ENCODE data around the gene EZR.
A peak's percentile ranks its signal among the peaks of the same experiment; 100 is the strongest.

Gene EZR

GRCh38 chr6:158819977-158820622 lies 932 bp upstream of the EZR start:
- ChIA-PET CTCF (interaction anchor here (0.6 to 1.4 kb wide), 7 partner anchors 11 to 154 kb away, joined by 3 to 5 read pairs (median 4); no protein-coding TSS in a partner anchor), POLR2A (interaction anchor here (0.6 to 2.0 kb wide), 4 partner anchors 11 to 114 kb away, joined by 3 to 31 read pairs (median 4); no protein-coding TSS in a partner anchor)
- Histone ChIP-seq H3K27ac (ENCODE audit: extremely low read depth, low read depth, low read length) (no peak overlapping the region), H3K36me3 (ENCODE audit: control insufficient read depth in 2 of 2, insufficient read depth in 1 of 2, low read length in 2 of 2) (peaks cover 0 to 18% of the 10 kb centered on the region in 2 experiments; a peak in 2 of 3 replicates), H3K9me3 (ENCODE audit: control insufficient read depth, insufficient read depth, low read depth, low read length) (no peaks in the 10 kb centered on the region), H3K4me3 (ENCODE audit: low read depth, low read length) (no peak overlapping the region), H3K4me1 (ENCODE audit: control insufficient read depth, insufficient read depth, low read length) (peaks cover 9% of the 10 kb centered on the region)
- no peak for TF ChIP-seq ZNF639 (tag by site-specific recombination; IDR thresholded peaks at IDR 0.05)
- TF ChIP-seq ZNF335 (tag by site-specific recombination; conservative IDR thresholded peaks at IDR 0.05), result 0 out of 2 replicates have a peak, but pooled peaks have one; percentile 6
- TF ChIP-seq SETDB1 (IDR thresholded peaks at IDR 0.05; ENCODE audit: insufficient read length, low read length), result peak; percentile 4
- TF ChIP-seq ZNF664 (tag by site-specific recombination; IDR thresholded peaks at IDR 0.05), result peak; percentile 42; the same call in 1 of the 2 replicates
- no peak for TF ChIP-seq ZSCAN23 (tag by site-specific recombination; IDR thresholded peaks at IDR 0.05)
- no peak for TF ChIP-seq ZBTB8A (tag by site-specific recombination; IDR thresholded peaks at IDR 0.05)
- TF ChIP-seq ZBTB17 (tag by site-specific recombination; IDR thresholded peaks at IDR 0.05), result 0 out of 2 replicates have a peak, but pooled peaks have one; percentile 10
- TF ChIP-seq ZNF747 (tag by site-specific recombination; IDR thresholded peaks at IDR 0.05), result no peak

GRCh38 chr6:158818581-158819212 lies 471 bp downstream of the EZR start:
- ChIA-PET CTCF (interaction anchor here (1.4 kb wide), 1 partner anchor 14 kb away, joined by 5 read pairs; no protein-coding TSS in a partner anchor), POLR2A (interaction anchor here (0.7 to 2.0 kb wide), 14 partner anchors 9 to 612 kb away, joined by 3 to 31 read pairs (median 4); no protein-coding TSS in a partner anchor)
- Histone ChIP-seq H3K9me3 (ENCODE audit: control insufficient read depth, insufficient read depth, low read depth, low read length) (no peaks in the 10 kb centered on the region), H3K4me3 (ENCODE audit: low read depth, low read length) (peak overlapping the region; percentile 80), H3K36me3 (ENCODE audit: control insufficient read depth in 2 of 2, insufficient read depth in 1 of 2, low read length in 2 of 2) (peaks cover 3 to 32% of the 10 kb centered on the region in 2 experiments; a peak in 2 of 3 replicates), H3K4me1 (ENCODE audit: control insufficient read depth, insufficient read depth, low read length) (peaks cover 10% of the 10 kb centered on the region), H3K27ac (ENCODE audit: extremely low read depth, low read depth, low read length) (peak overlapping the region; percentile 84)
- TF ChIP-seq ZNF514 (tag by site-specific recombination; IDR thresholded peaks at IDR 0.05) (no peak), KLF8 (tag by site-specific recombination; IDR thresholded peaks at IDR 0.05) (peak; percentile 53; the same call in 1 of the 2 replicates), OVOL3 (tag by site-specific recombination; IDR thresholded peaks at IDR 0.05) (no peak), ZNF473 (tag by site-specific recombination; IDR thresholded peaks at IDR 0.05) (no peak), ZNF561 (tag by site-specific recombination; IDR thresholded peaks at IDR 0.05; ENCODE audit: borderline replicate concordance) (no peak), KLF1 (tag by site-specific recombination; IDR thresholded peaks at IDR 0.05) (no peak), ZNF48 (tag by site-specific recombination; IDR thresholded peaks at IDR 0.05) (no peak), SP2 (tag by site-specific recombination; IDR thresholded peaks at IDR 0.05) (peak; percentile 11; the same call in 1 of the 2 replicates), ZNF658 (tag by site-specific recombination; IDR thresholded peaks at IDR 0.05) (no peak), ZBTB6 (tag by site-specific recombination; IDR thresholded peaks at IDR 0.05) (no peak), FEZF1 (tag by site-specific recombination; IDR thresholded peaks at IDR 0.05) (no peak), ZNF791 (tag by site-specific recombination; IDR thresholded peaks at IDR 0.05) (no peak), GLIS2 (tag by site-specific recombination; IDR thresholded peaks at IDR 0.05) (peak; percentile 51), ZBTB11 (tag by site-specific recombination; conservative IDR thresholded peaks at IDR 0.05; ENCODE audit: low read depth) (0 out of 2 replicates have a peak, but pooled peaks have one; percentile 9), ZNF530 (tag by site-specific recombination; IDR thresholded peaks at IDR 0.05; ENCODE audit: low read depth) (no peak), ZNF398 (tag by site-specific recombination; IDR thresholded peaks at IDR 0.05) (peak; percentile 81), ZBTB26 (tag by site-specific recombination; optimal IDR thresholded peaks at IDR 0.05) (peak; percentile 77)

Data from HEK293 (cell line).